NK-92 (cell line): Measurements from ENCODE around the gene VPS18.

ENCODE experiments used
- DNase-seq: peaks from one replicate; lab custom pipeline; 2025; ENCODE audit not compliant: unreplicated experiment; lab: John Stamatoyannopoulos, UW

VPS18 gene

GRCh38 chr15:40918799-40919392, 24.6 kb downstream of the VPS18 start:
- no peak for DNase-seq

- DNase-seq: no peak
These were observed 27.8 kb downstream of the VPS18 start for GRCh38 chr15:40921949-40922607.

GRCh38 chr15:40922608-40923005, 28.4 kb downstream of the VPS18 start:
- DNase-seq: no peak

- DNase-seq: no peak
These were observed 29.3 kb downstream of the VPS18 start for GRCh38 chr15:40923551-40923950.

GRCh38 chr15:40925495-40925862, 31.2 kb downstream of the VPS18 start:
- DNase-seq: no peak

- no peak for DNase-seq
These were observed 31.8 kb downstream of the VPS18 start for GRCh38 chr15:40925863-40926658.

GRCh38 chr15:40926659-40927494, 32.6 kb downstream of the VPS18 start:
- DNase-seq: no peak

GRCh38 chr15:40927495-40927872, 33.2 kb downstream of the VPS18 start:
- DNase-seq: no peak

GRCh38 chr15:40927873-40928806, 33.9 kb downstream of the VPS18 start:
- no peak for DNase-seq

- DNase-seq: no peak
These were observed 34.8 kb downstream of the VPS18 start, which contains the start of gene DLL4 for GRCh38 chr15:40928821-40929659. TSS of gene DLL4 (plus strand) at chr15:40929340. CDS start at chr15:40929669, 329 bp downstream.

GRCh38 chr15:40929660-40930429, 35.6 kb downstream of the VPS18 start:
- DNase-seq: no peak

- DNase-seq: no peak
These were observed 36.4 kb downstream of the VPS18 start for GRCh38 chr15:40930430-40931299.

- no peak for DNase-seq
These were observed 37.3 kb downstream of the VPS18 start for GRCh38 chr15:40931300-40932142.

- DNase-seq: no peak
These were observed 37.9 kb downstream of the VPS18 start for GRCh38 chr15:40932156-40932555.

- no peak for DNase-seq
These were observed 38.6 kb downstream of the VPS18 start for GRCh38 chr15:40932649-40933516.

- no peak for DNase-seq
These were observed 39.3 kb downstream of the VPS18 start for GRCh38 chr15:40933517-40933902.
